HG03175 (cell line): ENCODE data around the gene HCN1.
"Not testable (repeated sequence)": the region's sequence is repeated elsewhere in the genome, so short reads cannot be mapped to it uniquely, and the experiment has no call there.

ENCODE experiments used
- ATAC-seq: cut with Tn5 transposase; IDR thresholded peaks from one replicate; pipeline ENCODE4 v1.9.1; 2021; ENCODE audit warnings: mild to moderate bottlenecking, moderate library complexity; ENCODE audit not compliant: unreplicated experiment

Gene HCN1

DNA sequence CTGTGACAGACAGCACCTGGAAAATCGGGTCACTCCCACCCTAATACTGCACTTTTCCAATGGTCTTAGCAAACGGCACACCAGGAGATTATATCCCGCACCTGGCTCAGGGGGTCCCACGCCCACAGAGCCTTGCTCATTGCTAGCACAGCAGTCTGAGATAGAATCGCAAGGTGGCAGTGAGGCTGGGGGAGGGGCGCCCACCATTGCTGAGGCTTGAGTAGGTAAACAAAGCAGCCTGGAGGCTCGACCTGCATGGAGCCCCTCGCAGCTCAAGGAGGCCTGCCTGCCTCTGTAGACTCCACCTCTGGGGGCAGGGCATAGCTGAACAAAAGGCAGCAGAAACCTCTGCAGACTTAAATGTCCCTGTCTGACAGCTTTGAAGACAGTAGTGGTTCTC lies 383.6 kb downstream of the HCN1 start:
- ATAC-seq = not testable (repeated sequence)

DNA sequence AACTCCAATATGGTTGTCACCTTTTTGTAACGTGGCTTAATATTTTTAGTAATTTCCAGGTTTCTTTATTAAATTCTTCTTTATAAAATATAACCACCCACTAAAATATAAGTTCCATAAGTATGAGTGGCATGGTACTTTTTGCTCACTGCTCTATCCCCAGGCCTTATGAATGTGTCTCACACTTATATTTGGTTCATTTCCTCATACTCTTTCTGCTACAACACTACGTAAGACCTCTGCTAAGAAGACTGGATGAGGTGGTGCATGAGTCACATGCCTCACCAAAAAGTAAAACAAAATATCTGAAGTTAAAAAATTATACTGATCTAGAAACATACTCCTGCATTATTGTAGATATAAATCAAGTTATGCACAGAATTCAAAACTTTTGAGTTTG lies 400.9 kb downstream of the HCN1 start:
- no peak for ATAC-seq

DNA sequence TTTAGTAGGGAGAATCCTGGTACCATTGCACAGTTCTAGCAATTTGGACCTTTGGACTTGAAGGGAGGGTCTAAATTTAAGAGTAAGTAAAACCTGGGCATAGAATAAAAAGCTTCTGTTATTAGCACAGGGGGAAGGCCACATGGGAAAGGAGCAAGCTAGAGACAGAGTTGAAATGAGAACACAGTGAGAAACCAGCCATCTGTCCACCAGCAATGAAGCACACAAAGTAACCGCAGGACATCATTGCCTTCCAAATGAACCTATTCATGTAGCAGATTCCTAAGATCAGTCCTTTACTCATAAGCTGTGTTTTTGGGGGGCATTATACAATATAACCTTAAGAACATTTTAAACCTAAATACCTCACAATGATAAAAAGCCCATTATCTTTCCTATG lies 407.4 kb downstream of the HCN1 start:
- ATAC-seq = no peak

DNA sequence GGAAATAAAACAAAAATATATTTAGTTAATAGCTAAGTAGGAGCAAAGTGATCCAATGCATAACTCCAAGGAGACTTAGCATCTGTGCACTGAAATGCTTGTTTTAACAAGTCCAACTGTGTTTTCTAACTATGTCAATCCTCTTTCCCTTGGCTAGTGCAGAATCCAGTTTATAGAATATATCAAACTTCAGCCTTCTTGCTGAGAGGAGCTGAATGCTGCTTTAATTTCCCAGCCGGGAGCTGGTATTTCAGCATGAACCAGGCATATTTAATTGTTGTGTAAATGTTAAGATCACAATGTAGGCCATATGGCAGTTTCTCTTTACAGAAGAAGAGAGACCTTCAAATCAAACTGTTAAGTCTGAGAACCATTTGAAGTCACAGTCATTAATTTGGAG lies 411.7 kb downstream of the HCN1 start:
- ATAC-seq = no peak

DNA sequence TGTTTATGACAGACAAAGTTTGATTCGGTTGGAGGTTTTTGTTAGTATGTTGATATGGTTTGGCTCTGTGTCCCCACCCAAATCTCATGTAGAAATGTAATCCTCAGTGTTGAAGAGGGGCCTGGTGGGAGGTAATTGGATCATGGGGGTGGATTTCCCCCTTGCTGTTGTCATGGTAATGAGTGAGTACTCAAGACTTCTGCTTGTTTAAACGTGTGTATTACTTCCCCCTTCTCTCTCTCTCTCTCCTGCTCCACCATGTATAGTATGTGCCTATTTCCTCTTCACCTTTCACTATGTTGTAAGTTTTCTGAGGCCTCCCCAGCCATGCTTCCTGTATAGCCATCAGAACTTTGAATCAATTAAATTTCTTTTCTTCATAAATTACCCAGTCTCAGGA lies 415.1 kb downstream of the HCN1 start:
- ATAC-seq = no peak

DNA sequence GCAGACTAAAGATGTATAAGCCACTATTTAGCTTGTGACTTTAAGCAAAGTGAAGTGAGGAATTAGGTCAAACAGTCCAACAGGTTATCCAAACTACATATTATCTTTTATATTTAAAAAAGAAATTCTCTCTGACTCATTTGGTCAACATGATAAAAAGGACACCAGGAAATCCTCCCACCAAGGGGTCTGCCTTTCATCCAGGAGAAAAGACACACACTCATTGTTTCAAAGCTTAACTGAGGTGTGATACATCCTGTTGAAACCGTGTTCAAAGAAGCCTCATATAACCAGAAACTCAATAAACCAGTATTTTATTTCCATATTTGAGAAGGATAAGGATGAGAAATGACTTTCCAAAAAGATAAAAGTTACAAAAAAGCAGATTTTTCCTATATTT lies 417.1 kb downstream of the HCN1 start:
- ATAC-seq = no peak

DNA sequence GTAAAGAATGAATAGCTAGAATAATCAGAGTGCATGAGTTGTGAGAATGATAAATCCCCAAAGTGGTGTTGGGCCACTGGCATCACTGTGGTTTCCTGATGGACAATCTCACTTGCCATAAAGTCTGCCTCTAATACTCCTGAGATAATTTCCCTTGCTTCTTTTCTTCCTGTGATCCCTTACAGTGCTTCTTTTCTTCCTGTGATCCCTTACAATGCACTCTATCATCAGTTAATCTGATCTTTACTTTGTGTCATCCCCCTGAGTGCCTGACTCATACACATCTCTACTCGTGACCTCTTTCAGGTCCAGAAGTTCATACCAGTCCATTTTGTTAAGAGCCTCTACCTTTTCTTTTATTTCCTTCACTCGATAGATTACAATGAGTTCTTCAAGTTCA lies 418.3 kb downstream of the HCN1 start:
- ATAC-seq = no peak

DNA sequence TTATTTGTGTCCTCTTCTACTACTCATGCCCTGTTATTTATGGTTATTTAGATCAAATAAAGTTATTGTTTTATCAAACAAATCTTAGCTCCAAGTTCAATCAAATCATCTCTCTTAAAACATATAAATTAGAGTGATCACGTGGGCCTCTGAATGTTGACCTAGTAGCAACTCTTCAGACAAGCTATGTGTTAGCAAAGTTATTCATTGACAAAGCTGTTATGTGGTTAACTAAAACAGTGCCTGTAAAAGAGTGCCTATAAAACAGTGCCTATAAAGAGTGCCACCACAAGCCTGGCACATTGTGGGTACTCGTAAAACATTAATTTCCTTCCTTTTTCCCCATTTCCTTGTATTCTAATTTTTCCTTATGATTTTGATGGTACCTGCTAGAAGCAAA lies 421.9 kb downstream of the HCN1 start:
- no peak for ATAC-seq

DNA sequence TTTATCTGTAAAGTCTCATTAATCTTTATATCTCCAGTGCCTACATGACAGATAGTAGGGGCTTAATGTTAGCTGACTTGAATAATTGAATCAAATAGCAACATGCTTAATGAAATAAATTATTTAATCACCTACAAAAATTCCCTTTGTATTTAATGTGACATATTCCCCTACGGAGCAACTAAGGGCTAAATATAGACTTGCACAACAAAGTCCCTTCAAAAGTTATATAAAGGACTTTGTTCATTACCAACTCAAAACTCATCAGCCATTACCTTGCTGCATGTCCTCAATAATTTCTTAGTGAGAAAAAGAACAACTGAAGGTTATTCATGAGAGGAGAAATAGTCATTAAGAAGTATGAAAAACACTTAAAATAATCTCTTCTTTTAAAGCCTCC lies 424.6 kb downstream of the HCN1 start:
- ATAC-seq = no peak

DNA sequence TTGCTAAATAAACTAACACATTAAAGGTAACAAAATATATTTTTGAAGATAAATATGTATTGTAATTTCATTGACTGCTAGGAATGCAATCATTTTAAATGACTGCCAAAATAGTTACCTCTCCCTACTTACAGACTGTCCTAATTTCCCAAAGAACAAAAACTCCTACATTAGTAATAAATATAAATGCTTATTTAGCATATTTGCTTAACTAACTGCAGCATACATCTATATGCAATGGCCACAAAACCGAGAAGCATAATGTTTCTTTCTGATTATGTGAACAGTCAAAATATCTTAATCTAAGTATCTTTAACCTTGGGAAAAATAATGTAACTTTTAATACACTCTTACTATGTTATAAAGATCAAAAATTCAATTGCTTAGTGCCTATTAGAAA lies 431.7 kb downstream of the HCN1 start:
- no peak for ATAC-seq

DNA sequence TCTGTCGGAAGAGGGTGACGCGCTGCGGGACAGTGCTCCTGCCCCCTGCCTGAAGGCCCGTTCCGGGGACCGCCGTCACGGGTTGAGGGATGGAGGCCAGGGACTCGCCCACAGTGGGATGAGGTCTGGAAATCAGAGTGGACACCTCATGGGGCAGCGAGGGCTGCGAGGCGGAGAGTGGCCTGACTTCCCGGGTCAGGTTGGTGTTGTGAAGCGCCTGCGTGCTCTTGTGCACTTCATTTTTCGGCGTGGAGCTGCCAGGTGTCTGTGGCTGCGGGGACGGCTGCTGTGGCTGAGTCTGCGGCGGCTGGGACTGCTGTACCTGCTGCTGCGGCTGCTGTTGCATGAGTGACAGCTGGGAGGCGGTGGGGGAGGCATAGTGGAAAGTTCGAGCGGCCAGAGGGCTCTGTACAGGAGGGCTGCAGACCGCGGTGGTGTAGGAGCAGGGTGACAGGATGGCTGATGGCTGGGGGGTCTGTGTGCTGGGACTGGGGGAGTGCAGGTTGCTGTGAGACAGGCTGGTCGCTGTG lies 434.1 kb downstream of the HCN1 start:
- no peak for ATAC-seq

DNA sequence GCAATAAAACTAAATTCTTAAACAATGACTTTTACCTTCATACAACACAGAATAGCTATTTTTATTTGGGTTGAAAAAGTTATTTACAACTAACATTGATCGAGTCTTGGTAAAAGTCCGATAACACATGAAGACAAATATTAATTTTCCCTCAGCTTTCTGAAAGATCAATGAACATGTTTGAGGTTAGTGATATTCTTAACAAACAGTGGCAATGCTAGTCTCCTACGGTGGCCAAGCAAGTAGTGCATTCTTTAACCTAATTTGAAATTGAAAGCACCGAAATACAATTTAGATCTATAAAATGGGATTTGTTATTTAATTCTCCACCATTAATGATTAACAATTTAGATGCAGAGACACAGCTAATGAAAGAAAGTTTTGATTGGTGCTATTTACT lies 435.1 kb downstream of the HCN1 start:
- ATAC-seq = no peak

DNA sequence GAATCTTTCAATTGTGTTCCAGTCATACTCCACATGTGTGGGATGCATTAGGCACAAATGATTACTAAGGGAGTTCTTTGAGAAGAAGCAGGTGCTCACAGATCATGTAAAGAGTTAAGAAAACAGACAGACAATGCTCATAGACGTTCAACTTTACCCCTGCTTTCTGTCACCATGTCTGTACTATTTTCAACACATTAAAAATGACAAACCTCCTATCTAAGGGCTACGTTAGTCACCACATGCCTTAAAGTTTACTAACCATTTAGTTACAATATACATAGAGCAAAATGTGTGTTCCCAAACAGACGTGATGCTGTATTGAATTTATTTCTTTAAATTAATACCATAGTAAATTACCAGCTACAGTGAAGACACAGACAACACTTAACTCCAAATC lies 435.9 kb downstream of the HCN1 start:
- ATAC-seq = no peak

DNA sequence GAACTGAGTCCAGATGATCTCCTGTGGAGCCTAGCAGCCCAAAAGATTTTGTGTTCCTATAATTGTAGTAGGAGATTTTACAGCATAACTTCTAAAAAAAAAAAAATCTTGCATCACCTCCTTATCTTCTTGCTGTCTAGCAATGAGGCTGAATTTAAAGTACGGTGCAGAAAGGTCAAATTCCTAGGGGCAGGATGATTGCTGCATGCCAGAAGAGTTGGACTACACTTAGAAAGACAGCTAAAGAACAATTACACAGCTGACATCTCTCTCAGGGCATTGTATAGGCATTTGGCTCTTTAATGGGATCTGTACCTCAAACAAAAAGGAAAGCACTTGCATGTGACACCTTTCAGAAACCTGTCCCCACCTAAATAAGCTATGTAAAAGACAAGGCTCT lies 443.2 kb downstream of the HCN1 start:
- ATAC-seq = no peak

DNA sequence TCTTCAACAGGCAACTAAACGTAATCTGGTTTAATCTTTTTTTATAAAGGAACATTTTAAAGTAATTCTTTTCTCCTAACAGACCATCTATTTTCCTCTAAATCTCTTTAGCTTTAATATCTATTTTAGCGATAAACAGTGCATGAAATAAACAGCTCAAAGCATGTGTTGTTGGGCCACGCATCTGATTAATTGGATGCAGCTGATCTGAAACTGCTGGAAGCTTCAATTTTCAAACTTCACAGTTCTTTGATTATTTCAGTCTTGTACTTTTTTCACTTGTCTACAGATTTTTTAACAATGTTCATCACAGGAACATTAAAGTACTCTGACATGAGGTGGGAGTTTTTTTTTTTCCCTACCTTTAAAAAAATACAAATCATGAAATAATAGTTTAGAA lies 443.6 kb downstream of the HCN1 start:
- no peak for ATAC-seq

DNA sequence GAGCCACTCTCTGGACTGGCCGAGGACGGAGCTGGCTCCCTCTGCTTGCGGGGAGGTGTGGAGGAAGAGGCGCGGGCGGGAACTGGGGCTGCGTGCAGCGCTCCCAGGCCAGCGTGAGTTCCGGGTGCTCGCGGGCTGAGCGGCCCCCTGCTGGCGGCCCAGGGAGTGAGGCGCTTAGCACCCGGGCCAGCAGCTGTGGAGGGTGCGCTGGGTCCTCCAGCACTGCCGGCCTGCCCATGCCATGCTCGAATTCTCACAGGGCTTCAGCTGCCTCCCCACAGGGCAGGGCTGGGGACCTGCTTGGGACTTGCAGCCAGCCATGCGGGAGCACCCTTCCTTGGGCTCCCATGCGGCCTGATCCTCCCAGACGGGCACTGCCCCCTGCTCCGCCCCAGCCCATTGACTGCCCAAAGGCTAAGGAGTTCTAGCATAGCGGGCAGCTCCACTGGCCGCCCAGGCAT lies 470.6 kb downstream of the HCN1 start:
- ATAC-seq = no peak

DNA sequence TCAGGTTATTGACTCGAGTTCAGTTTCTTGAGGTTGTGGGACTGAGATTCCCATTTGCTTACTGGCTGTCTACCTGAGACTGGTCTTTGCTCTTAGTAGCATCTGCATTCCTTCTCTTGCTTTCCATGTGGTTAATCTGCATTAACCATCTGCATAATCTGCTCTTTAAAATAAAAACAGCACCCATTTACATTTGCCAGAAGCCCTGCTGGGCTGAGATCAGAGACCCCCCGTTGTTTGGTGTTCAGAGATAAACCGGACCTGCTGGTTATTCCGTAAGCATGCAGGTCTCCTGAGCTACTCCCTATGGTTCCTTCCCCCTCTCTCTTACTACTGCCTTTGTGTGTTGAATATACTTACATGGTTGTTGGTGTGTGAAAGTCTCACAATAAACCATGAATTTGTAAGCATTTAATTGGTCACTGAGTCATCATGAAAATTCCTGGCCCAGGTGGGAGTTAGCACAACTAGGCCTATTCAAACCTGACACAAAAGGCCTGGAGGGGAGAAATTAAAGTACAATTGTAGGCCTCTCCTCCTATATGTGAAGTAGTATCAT lies 490.7 kb downstream of the HCN1 start:
- no peak for ATAC-seq
